HUES64 (cell line): ENCODE results near the gene ZBTB7A.
"Not testable (repeated sequence)": the region's sequence is repeated elsewhere in the genome, so short reads cannot be mapped to it uniquely, and the experiment has no call there.

ENCODE experiments used
- H3K27ac ChIP-seq: 2 replicates; pipeline ENCODE4 v1.7.0; 2013; ENCODE audit warnings: low read depth, low read length, inconsistent platforms
- H3K27me3 ChIP-seq: 2 replicates; pipeline ENCODE4 v1.6.1; 2013; ENCODE audit warnings: mild to moderate bottlenecking, low read length; ENCODE audit not compliant: insufficient read depth
- H3K36me3 ChIP-seq: 2 replicates; pipeline ENCODE4 v1.6.1; 2013; ENCODE audit warnings: mild to moderate bottlenecking, low read length; ENCODE audit not compliant: insufficient read depth
- H3K4me1 ChIP-seq: 2 replicates; pipeline ENCODE4 v1.6.1; 2013; ENCODE audit warnings: mild to moderate bottlenecking, low read length, moderate library complexity; ENCODE audit not compliant: insufficient read depth
- H3K4me3 ChIP-seq: 2 replicates; pipeline ENCODE4 v1.5.1; 2013; ENCODE audit warnings: mild to moderate bottlenecking, low read length, moderate library complexity
- H3K9ac ChIP-seq: 2 replicates; pipeline ENCODE4 v1.6.1; 2013; ENCODE audit warnings: mild to moderate bottlenecking, low read depth, low read length
- H3K9me3 ChIP-seq: 2 replicates; pipeline ENCODE4 v1.6.1; 2013; ENCODE audit warnings: low read depth, low read length; ENCODE audit not compliant: insufficient read depth
- WGBS: fragments of 150-250, 120-280 bp; methylation state at CpG from one replicate; pipeline ENCODE4 v1.1.7; 2013; ENCODE audit warnings: missing lambda C conversion rate; 5-methylcytosine and 5-hydroxymethylcytosine counted together

The ZBTB7A gene

DNA sequence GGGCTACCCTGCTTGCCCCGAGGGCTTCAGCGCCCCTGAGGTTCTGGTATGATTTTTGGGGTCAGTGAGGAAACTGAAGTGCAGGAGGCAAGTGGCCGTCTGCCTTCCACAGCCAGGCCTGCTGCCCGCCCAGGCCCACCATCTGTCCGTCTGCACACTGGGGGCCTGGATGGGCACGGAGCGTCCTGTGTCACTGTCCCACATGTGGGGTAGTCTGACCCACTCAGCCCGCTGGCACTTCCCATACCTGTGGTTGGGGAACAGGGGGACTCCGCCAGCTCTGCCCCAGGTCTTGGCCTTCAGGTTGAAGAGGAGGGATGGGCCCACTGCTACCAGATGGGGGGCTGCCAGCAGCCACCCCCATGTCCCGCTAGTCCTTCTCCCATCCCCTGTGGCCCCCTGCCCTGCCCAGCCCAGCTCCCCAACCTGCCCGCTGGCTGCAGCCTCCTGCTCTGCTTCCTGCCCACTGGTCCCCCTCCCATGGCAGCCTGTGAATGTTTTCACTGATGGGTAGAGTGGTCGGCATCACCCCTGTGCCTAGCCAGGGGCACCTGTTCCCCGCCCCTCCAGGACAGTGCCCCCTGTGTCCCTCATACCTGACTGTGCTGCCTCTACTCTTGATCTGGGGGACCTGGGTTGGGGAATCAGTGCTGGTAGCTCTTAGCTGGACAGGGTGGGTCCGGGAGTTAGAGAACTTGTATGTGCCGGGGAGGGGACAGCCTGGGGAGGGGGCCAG lies 49.6 kb downstream of the ZBTB7A start:
- WGBS = 97% methylated on average over 15 of the region's 15 CpGs

DNA sequence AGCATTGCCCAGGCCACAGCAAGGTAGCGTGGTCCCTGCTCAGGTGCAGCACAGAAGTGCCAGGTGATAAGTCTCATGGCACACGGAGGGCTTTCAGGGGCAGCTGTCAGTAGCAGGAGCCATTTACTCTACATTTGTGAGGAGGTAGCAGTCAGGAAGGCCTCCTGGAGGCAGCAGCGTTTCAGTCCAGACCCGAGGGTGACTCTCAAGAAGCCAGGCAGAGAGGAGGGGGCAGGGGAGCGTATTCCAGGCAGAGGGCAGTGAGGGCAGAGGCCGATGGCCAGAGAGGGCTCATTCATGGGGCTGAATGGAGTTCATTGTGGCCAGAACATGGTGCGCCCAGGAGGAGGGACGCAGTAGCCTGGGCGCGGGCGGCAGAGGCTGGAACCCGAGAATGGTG lies 50.2 kb downstream of the ZBTB7A start:
- Histone ChIP-seq H3K9me3 (no peaks in the 10 kb centered on the region), H3K36me3 (peaks cover 48% of the 10 kb centered on the region), H3K9ac (no peak overlapping the region), H3K4me1 (no peaks in the 10 kb centered on the region), H3K27me3 (no peaks in the 10 kb centered on the region), H3K4me3 (no peak overlapping the region), H3K27ac (no peak overlapping the region)
- 94% methylated on average over 12 of the region's 12 CpGs for WGBS

More for the DNA sequence above, 49.6 kb downstream of the ZBTB7A start:
- H3K4me3 ChIP-seq = no peak overlapping the region
- no peak overlapping the region for H3K9ac ChIP-seq
- no peaks in the 10 kb centered on the region for H3K9me3 ChIP-seq
- H3K27me3 ChIP-seq = no peaks in the 10 kb centered on the region
- no peaks in the 10 kb centered on the region for H3K4me1 ChIP-seq
- H3K27ac ChIP-seq = no peak overlapping the region
- H3K36me3 ChIP-seq = peaks cover 48% of the 10 kb centered on the region

GRCh38 chr19:4015705-4016402 lies 50.8 kb downstream of the ZBTB7A start:
- H3K9ac ChIP-seq = no peak overlapping the region
- H3K4me3 ChIP-seq = no peak overlapping the region
- no peak overlapping the region for H3K27ac ChIP-seq
- H3K27me3 ChIP-seq = no peaks in the 10 kb centered on the region
- no peaks in the 10 kb centered on the region for H3K4me1 ChIP-seq
- H3K36me3 ChIP-seq = peaks cover 54% of the 10 kb centered on the region
- WGBS = 94% methylated on average over 37 of the region's 37 CpGs
- no peaks in the 10 kb centered on the region for H3K9me3 ChIP-seq

DNA sequence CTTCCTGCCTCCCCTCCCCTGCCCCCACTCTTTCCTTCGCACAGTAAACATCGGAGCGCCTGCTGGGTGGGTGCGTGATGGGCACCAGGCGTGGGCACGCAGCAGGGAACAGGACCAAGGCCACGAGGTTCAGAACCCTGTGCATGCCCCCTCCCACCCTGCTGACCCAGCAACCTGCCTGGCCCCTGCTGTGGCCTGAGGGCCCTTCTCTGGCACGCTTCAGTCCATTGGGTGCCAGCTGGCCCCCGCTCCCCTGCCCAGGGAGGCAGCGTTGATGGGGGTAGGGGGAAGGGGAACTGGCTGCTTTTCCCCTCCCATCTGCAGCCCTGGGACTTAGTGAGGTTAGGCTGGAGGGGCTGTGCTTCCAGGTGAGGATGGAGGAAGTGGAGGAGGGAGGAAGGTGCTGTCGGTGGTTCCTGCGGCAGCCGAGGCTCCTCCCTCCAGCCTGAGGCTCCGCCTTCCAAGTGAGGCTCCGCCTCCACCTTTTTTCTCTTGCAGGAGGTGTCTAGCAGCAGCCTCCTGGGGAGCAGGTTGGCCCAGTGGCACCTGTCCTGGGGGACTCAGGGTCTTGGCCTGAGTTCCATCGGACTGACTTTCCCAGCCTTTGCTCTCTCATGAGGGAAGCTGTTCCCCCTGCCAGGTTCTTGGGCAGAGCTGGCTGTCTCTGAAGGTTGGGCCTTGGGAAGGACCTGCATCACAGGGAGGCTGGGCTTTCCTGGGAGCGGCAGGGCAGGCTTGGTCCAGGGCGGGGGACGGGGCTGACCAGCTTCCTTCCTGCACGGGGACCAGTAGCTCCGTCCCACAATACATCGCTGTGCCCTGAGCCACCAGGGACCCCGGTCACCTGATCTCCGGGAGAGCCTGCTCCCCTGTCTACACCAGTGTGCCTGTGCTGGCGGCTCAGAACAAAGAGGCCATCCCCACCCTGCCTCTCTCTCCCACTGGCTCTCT lies 51.9 kb downstream of the ZBTB7A start:
- Histone ChIP-seq H3K36me3 (peaks cover 57% of the 10 kb centered on the region), H3K27ac (no peak overlapping the region), H3K9me3 (no peaks in the 10 kb centered on the region), H3K4me1 (no peaks in the 10 kb centered on the region), H3K9ac (no peak overlapping the region), H3K27me3 (no peaks in the 10 kb centered on the region), H3K4me3 (no peak overlapping the region)
- 88% methylated on average over 25 of the region's 25 CpGs for WGBS

- no peaks in the 10 kb centered on the region for H3K27me3 ChIP-seq
- no peaks in the 10 kb centered on the region for H3K9me3 ChIP-seq
- no peak overlapping the region for H3K4me3 ChIP-seq
- peaks cover 57% of the 10 kb centered on the region for H3K36me3 ChIP-seq
- H3K9ac ChIP-seq = no peak overlapping the region
- H3K4me1 ChIP-seq = no peaks in the 10 kb centered on the region
- WGBS = 93% methylated on average over 20 of the region's 20 CpGs
- no peak overlapping the region for H3K27ac ChIP-seq
These were observed 52.7 kb downstream of the ZBTB7A start for GRCh38 chr19:4013886-4014540.

DNA sequence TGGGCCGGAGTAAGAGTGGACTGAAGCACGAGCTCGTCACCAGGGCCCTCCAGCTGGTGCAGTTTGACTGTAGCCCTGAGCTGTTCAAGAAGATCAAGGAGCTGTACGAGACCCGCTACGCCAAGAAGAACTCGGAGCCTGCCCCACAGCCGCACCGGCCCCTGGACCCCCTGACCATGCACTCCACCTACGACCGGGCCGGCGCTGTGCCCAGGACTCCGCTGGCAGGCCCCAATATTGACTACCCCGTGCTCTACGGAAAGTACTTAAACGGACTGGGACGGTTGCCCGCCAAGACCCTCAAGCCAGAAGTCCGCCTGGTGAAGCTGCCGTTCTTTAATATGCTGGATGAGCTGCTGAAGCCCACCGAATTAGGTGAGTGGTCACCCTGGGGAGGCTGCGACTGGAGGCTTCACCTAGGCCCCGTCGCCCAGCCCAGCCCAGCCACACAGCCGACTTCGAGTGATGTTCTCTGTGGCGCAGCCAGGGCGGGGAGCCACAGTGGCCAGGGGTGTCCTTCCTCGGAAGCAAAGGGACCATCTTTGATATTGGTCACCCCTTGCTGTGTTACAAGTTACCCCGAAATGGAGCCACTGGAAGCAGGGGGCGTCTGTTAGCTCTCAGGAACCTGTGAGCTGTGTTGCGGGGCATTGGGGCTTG lies 53.6 kb downstream of the ZBTB7A start:
- Histone ChIP-seq H3K9me3 (no peaks in the 10 kb centered on the region), H3K27me3 (no peaks in the 10 kb centered on the region), H3K9ac (no peak overlapping the region), H3K4me3 (no peak overlapping the region), H3K4me1 (peaks cover 5% of the 10 kb centered on the region), H3K27ac (no peak overlapping the region), H3K36me3 (peaks cover 57% of the 10 kb centered on the region)
- WGBS = 97% methylated on average over 33 of the region's 33 CpGs

GRCh38 chr19:4012092-4012974 lies 54.4 kb downstream of the ZBTB7A start:
- Histone ChIP-seq H3K27me3 (no peaks in the 10 kb centered on the region), H3K9me3 (no peaks in the 10 kb centered on the region), H3K4me3 (no peak overlapping the region), H3K9ac (no peak overlapping the region), H3K27ac (no peak overlapping the region), H3K36me3 (peaks cover 51% of the 10 kb centered on the region), H3K4me1 (peaks cover 5% of the 10 kb centered on the region)
- WGBS = 95% methylated on average over 27 of the region's 27 CpGs

- H3K27ac ChIP-seq, H3K4me3 ChIP-seq, H3K9ac ChIP-seq, H3K9me3 ChIP-seq, H3K27me3 ChIP-seq, H3K4me1 ChIP-seq: not testable (repeated sequence)
- H3K36me3 ChIP-seq = peaks cover 46% of the 10 kb centered on the region
- WGBS = 93% methylated on average over 6 of the region's 6 CpGs
These were observed 55.3 kb downstream of the ZBTB7A start for GRCh38 chr19:4011430-4011829.

DNA sequence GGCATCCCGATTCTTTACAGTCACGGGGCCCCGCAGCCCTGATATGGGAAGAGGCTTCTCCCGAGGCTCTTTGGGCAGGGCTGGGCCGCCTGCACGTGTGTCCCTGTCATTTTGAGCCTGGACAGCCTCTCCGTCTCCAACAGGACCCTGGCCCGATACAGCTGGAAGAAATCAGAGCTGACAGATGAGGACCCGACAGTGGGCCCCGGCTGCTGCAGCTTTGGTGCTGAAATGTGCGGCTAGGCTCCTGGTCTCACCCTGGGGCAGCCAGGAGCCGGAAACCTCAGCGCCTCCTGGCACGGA lies 55.9 kb downstream of the ZBTB7A start:
- 94% methylated on average over 14 of the region's 14 CpGs for WGBS
- no peak overlapping the region for H3K9ac ChIP-seq

More for the DNA sequence above, 55.9 kb downstream of the ZBTB7A start:
- Histone ChIP-seq H3K4me1 (peaks cover 5% of the 10 kb centered on the region), H3K27ac (no peak overlapping the region), H3K9me3 (no peaks in the 10 kb centered on the region), H3K27me3 (no peaks in the 10 kb centered on the region), H3K4me3 (no peak overlapping the region), H3K36me3 (peaks cover 41% of the 10 kb centered on the region)
